ENCODE data around the gene PLAAT1.

Gene PLAAT1

GRCh38 chr3:193253986-193254660 lies 13.1 kb downstream of the PLAAT1 start:
- in situ Hi-C loops (cut with HindIII; ENCODE audit: low pct_ligation_motif_present, low sequenced_read_pairs), result no loop called here
- H3K27ac ChIP-seq, result no peak overlapping the region
- no peak for DNase-seq
- no peak for TF ChIP-seq CTCF (IDR thresholded peaks at IDR 0.05; ENCODE audit: low read depth, low read length, missing control alignments)
- no peaks in the 10 kb centered on the region for H3K36me3 ChIP-seq (replicated peaks)
- no peaks in the 10 kb centered on the region for H3K27me3 ChIP-seq (replicated peaks)
- no peak overlapping the region for H3K4me3 ChIP-seq (ENCODE audit: low read depth, low read length)

DNA sequence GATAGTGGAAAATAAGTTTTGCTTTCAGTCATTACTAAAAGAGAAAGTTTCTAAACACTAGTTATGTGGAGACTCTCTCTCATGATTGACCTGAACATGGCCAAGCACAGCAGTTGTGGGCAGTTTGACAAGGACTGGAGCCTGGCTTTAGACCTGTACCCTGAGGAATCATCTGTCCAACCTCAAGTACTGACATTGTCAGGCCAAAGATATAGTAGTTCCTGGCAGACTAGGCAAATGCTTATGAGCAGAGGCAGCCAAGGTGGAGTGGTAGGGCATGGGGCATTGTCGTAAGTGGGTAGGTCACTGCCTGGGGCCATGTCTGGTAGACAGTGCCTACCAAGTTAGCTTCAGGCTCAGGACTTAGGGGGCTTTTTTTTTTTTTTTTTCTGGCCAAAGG lies 20.9 kb downstream of the PLAAT1 start:
- in situ Hi-C loops (cut with HindIII; ENCODE audit: low pct_ligation_motif_present, low sequenced_read_pairs), result no loop called here
- TF ChIP-seq CTCF (IDR thresholded peaks at IDR 0.05; ENCODE audit: low read depth, low read length, missing control alignments), result no peak
- Histone ChIP-seq H3K27ac (no peak overlapping the region), H3K36me3 (replicated peaks) (no peaks in the 10 kb centered on the region), H3K4me3 (ENCODE audit: low read depth, low read length) (no peak overlapping the region), H3K27me3 (replicated peaks) (no peaks in the 10 kb centered on the region)
- no peak for DNase-seq

DNA sequence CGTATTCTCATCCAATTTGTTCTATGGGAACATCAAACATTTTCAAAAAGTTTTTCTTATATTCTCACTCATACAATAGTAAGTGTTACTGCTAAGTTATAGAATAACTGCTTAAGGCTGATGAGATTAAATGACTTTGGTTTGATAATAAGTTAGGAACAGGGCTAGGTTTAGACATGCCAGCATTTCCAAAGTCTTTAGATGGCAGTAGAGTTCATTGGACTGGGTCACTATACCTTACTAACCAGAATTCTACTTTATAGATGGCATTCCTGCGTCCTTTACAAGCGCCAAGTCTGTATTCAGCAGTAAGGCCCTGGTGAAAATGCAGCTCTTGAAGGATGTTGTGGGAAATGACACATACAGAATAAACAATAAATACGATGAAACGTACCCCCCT lies 21.7 kb downstream of the PLAAT1 start:
- H3K27ac ChIP-seq, result no peak overlapping the region
- no peaks in the 10 kb centered on the region for H3K36me3 ChIP-seq (replicated peaks)
- H3K27me3 ChIP-seq (replicated peaks), result no peaks in the 10 kb centered on the region
- in situ Hi-C loops (cut with HindIII; ENCODE audit: low pct_ligation_motif_present, low sequenced_read_pairs), result no loop called here
- no peak for DNase-seq
- TF ChIP-seq CTCF (IDR thresholded peaks at IDR 0.05; ENCODE audit: low read depth, low read length, missing control alignments), result no peak
- H3K4me3 ChIP-seq (ENCODE audit: low read depth, low read length), result no peak overlapping the region

DNA sequence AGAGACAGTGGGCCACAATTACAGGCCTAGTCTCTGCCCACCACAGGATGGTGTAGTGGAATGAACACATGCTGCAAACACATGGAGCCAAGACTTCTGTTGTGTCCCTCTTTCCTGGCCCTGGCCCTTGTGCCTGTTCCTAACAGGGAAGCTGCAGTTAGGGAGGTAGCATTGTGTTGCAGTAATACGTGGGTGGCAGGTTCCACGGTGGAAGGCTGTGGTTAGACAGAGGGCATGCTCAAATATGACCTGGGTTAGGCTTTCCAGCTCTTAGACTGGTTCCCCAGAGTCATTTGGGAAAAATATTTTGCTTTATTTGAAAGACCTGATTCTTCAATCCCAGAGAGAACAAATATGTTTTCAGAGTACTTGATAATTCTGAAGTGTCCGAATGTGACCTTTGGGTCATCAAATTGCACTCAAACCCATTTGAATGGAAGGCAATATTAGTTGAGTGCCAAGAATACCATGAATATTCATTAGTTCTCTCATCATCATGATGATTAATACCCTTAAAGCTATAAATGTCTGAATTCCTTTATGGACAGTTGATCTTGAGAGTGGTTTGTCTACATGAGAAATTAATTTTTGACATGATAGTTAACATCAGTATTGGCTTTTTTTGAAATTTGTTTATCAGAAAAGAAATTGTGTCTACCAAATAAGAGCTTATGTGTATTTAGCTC lies 28.5 kb downstream of the PLAAT1 start:
- H3K27me3 ChIP-seq (replicated peaks), result no peaks in the 10 kb centered on the region
- no peak for DNase-seq
- in situ Hi-C loops (cut with HindIII; ENCODE audit: low pct_ligation_motif_present, low sequenced_read_pairs), result no loop called here
- no peak for TF ChIP-seq CTCF (IDR thresholded peaks at IDR 0.05; ENCODE audit: low read depth, low read length, missing control alignments)
- no peak overlapping the region for H3K27ac ChIP-seq
- H3K4me3 ChIP-seq (ENCODE audit: low read depth, low read length), result no peak overlapping the region
- no peaks in the 10 kb centered on the region for H3K36me3 ChIP-seq (replicated peaks)

GRCh38 chr3:193270451-193270850 lies 29.4 kb downstream of the PLAAT1 start:
- H3K4me3 ChIP-seq (ENCODE audit: low read depth, low read length), result no peak overlapping the region
- no peaks in the 10 kb centered on the region for H3K27me3 ChIP-seq (replicated peaks)
- in situ Hi-C loops (cut with HindIII; ENCODE audit: low pct_ligation_motif_present, low sequenced_read_pairs), result no loop called here
- DNase-seq, result no peak
- no peak overlapping the region for H3K27ac ChIP-seq
- H3K36me3 ChIP-seq (replicated peaks), result no peaks in the 10 kb centered on the region
- TF ChIP-seq CTCF (IDR thresholded peaks at IDR 0.05; ENCODE audit: low read depth, low read length, missing control alignments), result no peak
